HAP-1 (cell line): ENCODE results near the gene PTBP3.
A peak's percentile ranks its signal among the peaks of the same experiment; 100 is the strongest.

Experiments used
- DNase-seq, 2 experiments: peaks; one replicate each; pipeline ENCODE4 v3.0.0-alpha.2; 2016 to 2020; ENCODE audit warnings: low spot score in 2 of 2
- H3K27me3 ChIP-seq: fragments of 250-450 bp; sonication (Bioruptor Pico); 2 replicates; pipeline ENCODE4 v1.5.1; 2020; ENCODE audit warnings: low read depth, mild to moderate bottlenecking, moderate library complexity
- H3K36me3 ChIP-seq: fragments of 250-450 bp; sonication (Bioruptor Pico); replicated peaks from 2 replicates; pipeline ENCODE4 v1.5.1; 2020; ENCODE audit warnings: mild to moderate bottlenecking
- H3K4me1 ChIP-seq: fragments of 250-450 bp; sonication (Bioruptor Pico); 2 replicates; pipeline ENCODE4 v1.5.1; 2020; ENCODE audit warnings: mild to moderate bottlenecking
- H3K4me3 ChIP-seq: fragments of 250-450 bp; sonication (Bioruptor Pico); 2 replicates; pipeline ENCODE4 v1.5.1; 2020; ENCODE audit warnings: mild to moderate bottlenecking, moderate library complexity
- H3K9me3 ChIP-seq: fragments of 250-450 bp; sonication (Bioruptor Pico); 2 replicates; pipeline ENCODE4 v1.5.1; 2020; ENCODE audit warnings: mild to moderate bottlenecking, moderate library complexity
- in situ Hi-C: fragments of 300-500 bp; cut with MboI; formaldehyde crosslinking; loops from 3 replicates; pipeline ENCODE4 v1.14.3; 2020; ENCODE audit warnings: low sequenced_read_pairs, inconsistent platforms, mixed read lengths

Gene PTBP3

GRCh38 chr9:112348257-112349007, 15.0 kb upstream of the PTBP3 start:
- Histone ChIP-seq H3K9me3 (no peaks in the 10 kb centered on the region), H3K27me3 (peaks cover 10% of the 10 kb centered on the region), H3K36me3 (no peaks in the 10 kb centered on the region; the same call in 1 of the 2 replicates), H3K4me3 (peak overlapping the region; percentile 12), H3K4me1 (peaks cover 16% of the 10 kb centered on the region)
- peak; percentile 71 to 88 for DNase-seq
- in situ Hi-C loops = no loop called here

GRCh38 chr9:112341730-112342129, 8.3 kb upstream of the PTBP3 start:
- Histone ChIP-seq H3K9me3 (no peaks in the 10 kb centered on the region), H3K27me3 (no peaks in the 10 kb centered on the region), H3K36me3 (no peaks in the 10 kb centered on the region), H3K4me3 (no peak overlapping the region), H3K4me1 (no peaks in the 10 kb centered on the region)
- in situ Hi-C loops = no loop called here
- DNase-seq = no peak

GRCh38 chr9:112339886-112340285, 6.5 kb upstream of the PTBP3 start:
- no peak for DNase-seq
- no peaks in the 10 kb centered on the region for H3K4me1 ChIP-seq
- in situ Hi-C loops = no loop called here
- H3K36me3 ChIP-seq = no peaks in the 10 kb centered on the region
- H3K9me3 ChIP-seq = no peaks in the 10 kb centered on the region
- H3K4me3 ChIP-seq = no peak overlapping the region
- H3K27me3 ChIP-seq = no peaks in the 10 kb centered on the region

DNA sequence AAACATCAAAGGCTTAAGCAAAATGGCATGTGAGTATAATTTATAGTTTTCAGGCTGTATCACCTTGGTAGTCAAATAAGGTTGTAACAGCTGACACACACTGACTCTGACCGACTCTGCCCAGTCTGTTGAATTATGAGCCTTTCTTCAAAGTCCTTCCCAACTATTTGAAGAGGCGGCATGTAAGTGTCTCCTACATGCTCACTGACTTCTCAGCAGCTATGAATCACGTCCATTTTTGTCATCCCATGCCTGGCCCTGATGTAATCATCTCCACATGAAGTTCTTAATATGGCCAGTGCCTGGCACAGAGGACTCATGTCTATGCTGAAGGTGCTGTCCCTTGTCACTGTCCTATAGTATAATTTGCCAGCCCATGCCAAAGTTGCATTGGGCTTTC, 5.1 kb upstream of the PTBP3 start:
- Histone ChIP-seq H3K4me1 (0 out of 2 replicates have a peak, but pooled peaks cover 3% of the 10 kb centered on the region), H3K4me3 (no peak overlapping the region), H3K36me3 (no peaks in the 10 kb centered on the region), H3K27me3 (no peaks in the 10 kb centered on the region), H3K9me3 (no peaks in the 10 kb centered on the region)
- no peak for DNase-seq
- in situ Hi-C loops = no loop called here

DNA sequence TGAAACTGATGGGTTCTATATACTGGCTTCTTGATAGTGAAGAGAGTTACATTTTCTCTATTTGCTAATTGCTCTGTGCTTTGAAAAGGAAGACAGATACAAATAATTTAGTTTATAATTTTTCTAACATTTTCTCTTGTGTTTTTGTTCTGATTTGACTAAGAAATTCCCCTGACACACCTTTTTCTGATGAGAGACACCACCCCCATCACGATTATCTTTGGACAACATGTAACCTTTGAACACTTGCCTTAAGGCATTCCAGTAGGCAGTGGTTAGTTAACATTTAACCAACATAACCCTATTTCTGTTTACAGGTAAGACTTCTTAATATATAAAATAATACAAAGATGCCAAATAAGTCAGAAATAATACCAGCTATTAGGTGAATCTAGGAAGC, 4.1 kb upstream of the PTBP3 start:
- no peak for DNase-seq
- no peak overlapping the region for H3K4me3 ChIP-seq
- H3K36me3 ChIP-seq = peaks cover 4% of the 10 kb centered on the region; the same call in 1 of the 2 replicates
- no peaks in the 10 kb centered on the region for H3K9me3 ChIP-seq
- 0 out of 2 replicates have a peak, but pooled peaks cover 3% of the 10 kb centered on the region for H3K4me1 ChIP-seq
- in situ Hi-C loops = no loop called here
- H3K27me3 ChIP-seq = no peaks in the 10 kb centered on the region

DNA sequence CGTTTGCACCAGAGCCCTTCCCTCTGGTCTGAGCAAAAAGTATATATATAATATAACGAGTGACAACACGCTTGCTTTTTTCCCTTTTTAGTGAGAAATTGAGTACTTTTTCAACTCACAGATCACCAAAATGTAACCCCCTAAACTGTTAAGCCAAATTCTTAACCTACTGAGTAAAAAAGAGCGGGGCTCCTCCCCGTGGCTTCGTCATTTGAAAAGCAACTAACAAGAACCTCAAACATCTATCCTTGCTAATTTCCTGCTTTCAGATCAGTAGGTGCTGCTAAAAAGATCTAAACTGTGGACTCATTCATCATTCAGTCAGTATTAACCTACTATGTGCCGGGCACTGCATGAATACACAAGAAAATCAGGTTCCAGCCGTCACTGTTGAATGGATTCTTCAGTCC, 1.0 kb upstream of the PTBP3 start:
- Histone ChIP-seq H3K4me1 (peaks cover 15% of the 10 kb centered on the region), H3K9me3 (no peaks in the 10 kb centered on the region), H3K36me3 (peaks cover 4% of the 10 kb centered on the region; the same call in 1 of the 2 replicates), H3K27me3 (no peaks in the 10 kb centered on the region), H3K4me3 (peak overlapping the region; percentile 49)
- no peak for DNase-seq
- in situ Hi-C loops = no loop called here

- Histone ChIP-seq H3K4me3 (peak overlapping the region; percentile 86), H3K36me3 (peaks cover 4% of the 10 kb centered on the region; the same call in 1 of the 2 replicates), H3K4me1 (peaks cover 15% of the 10 kb centered on the region), H3K27me3 (no peaks in the 10 kb centered on the region), H3K9me3 (no peaks in the 10 kb centered on the region)
- in situ Hi-C loops = no loop called here
- peak; percentile 89 to 95 for DNase-seq
Observed at GRCh38 chr9:112333639-112334431, 416 bp upstream of the PTBP3 start.

DNA sequence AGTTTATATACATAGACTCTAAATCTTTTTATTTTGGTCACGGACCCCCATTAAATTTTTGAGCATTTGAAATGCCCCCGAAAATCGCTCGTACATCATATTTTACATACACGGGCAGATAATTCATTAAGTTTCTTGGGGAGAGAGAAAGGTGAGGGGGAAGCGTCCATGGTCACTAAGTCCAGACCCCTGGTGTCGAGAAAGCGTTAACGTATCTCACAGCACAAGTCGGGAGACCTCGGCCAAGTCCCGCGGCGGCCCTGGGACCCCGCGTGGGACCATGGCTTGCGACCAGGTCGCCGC, 794 bp downstream of the PTBP3 start:
- no peaks in the 10 kb centered on the region for H3K9me3 ChIP-seq
- DNase-seq = peak in 1 of 2 experiments; percentile 70
- H3K36me3 ChIP-seq = peaks cover 4% of the 10 kb centered on the region; the same call in 1 of the 2 replicates
- H3K4me1 ChIP-seq = peaks cover 24% of the 10 kb centered on the region
- in situ Hi-C loops = no loop called here
- H3K27me3 ChIP-seq = no peaks in the 10 kb centered on the region
- peak overlapping the region; percentile 86 for H3K4me3 ChIP-seq

- Histone ChIP-seq H3K4me1 (peaks cover 24% of the 10 kb centered on the region), H3K36me3 (peaks cover 4% of the 10 kb centered on the region; the same call in 1 of the 2 replicates), H3K9me3 (no peaks in the 10 kb centered on the region), H3K4me3 (peak overlapping the region; percentile 86), H3K27me3 (no peaks in the 10 kb centered on the region)
- DNase-seq = no peak
- in situ Hi-C loops = no loop called here
Observed at GRCh38 chr9:112332214-112332613, 1.2 kb downstream of the PTBP3 start.

- Histone ChIP-seq H3K4me1 (peaks cover 25% of the 10 kb centered on the region), H3K36me3 (peaks cover 4% of the 10 kb centered on the region; the same call in 1 of the 2 replicates), H3K4me3 (peak overlapping the region; percentile 86), H3K9me3 (no peaks in the 10 kb centered on the region), H3K27me3 (no peaks in the 10 kb centered on the region)
- DNase-seq = peak in 1 of 2 experiments; percentile 30
- in situ Hi-C loops = no loop called here
Observed at GRCh38 chr9:112331674-112331952, 1.8 kb downstream of the PTBP3 start.

GRCh38 chr9:112328545-112328944, 4.9 kb downstream of the PTBP3 start:
- H3K4me3 ChIP-seq = no peak overlapping the region
- H3K36me3 ChIP-seq = peaks cover 4% of the 10 kb centered on the region; the same call in 1 of the 2 replicates
- DNase-seq = no peak
- in situ Hi-C loops = no loop called here
- peaks cover 31% of the 10 kb centered on the region for H3K4me1 ChIP-seq
- no peaks in the 10 kb centered on the region for H3K27me3 ChIP-seq
- no peaks in the 10 kb centered on the region for H3K9me3 ChIP-seq

DNA sequence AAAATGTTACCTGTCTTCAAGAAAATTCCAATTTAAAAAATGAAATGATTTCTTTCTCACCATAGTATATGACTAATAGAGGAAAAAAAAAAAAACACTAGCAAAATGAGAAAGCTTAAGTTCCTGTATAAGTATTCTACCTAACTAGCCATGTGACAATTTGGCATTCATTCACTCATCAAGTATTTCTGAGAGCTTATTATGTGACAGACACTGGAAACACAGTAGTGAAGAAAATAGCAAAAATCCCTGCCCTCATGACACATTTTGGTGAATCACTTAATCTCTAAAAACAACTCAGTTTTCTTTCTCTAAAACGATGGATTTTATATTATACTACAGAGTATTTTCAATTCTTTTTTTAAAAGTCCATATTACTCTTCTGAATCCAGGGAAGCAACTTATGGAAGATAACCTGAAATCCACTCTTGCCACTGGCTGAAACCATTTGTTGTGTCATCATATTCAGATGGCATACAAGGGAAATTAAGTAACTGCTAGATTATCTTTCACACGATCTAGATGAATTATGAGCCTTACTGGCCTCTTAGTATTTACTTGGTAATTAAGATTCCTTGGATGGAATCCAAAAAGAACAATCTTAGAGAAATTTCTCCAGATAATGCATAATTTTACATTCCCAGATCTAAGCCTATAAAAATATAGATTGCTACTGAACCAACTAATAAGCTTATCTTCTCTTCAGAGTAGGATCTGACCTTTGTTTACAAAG, 5.5 kb downstream of the PTBP3 start:
- Histone ChIP-seq H3K4me3 (no peak overlapping the region), H3K4me1 (peaks cover 31% of the 10 kb centered on the region), H3K36me3 (no peaks in the 10 kb centered on the region), H3K9me3 (no peaks in the 10 kb centered on the region), H3K27me3 (no peaks in the 10 kb centered on the region)
- no peak for DNase-seq
- in situ Hi-C loops = no loop called here

- peaks cover 27% of the 10 kb centered on the region for H3K4me1 ChIP-seq
- no peak for DNase-seq
- H3K36me3 ChIP-seq = no peaks in the 10 kb centered on the region
- no peak overlapping the region for H3K4me3 ChIP-seq
- in situ Hi-C loops = no loop called here
- H3K27me3 ChIP-seq = no peaks in the 10 kb centered on the region
- H3K9me3 ChIP-seq = no peaks in the 10 kb centered on the region
Observed at GRCh38 chr9:112326194-112326593, 7.2 kb downstream of the PTBP3 start.

- Histone ChIP-seq H3K27me3 (no peaks in the 10 kb centered on the region), H3K9me3 (no peaks in the 10 kb centered on the region), H3K4me1 (peaks cover 27% of the 10 kb centered on the region), H3K4me3 (no peak overlapping the region), H3K36me3 (no peaks in the 10 kb centered on the region)
- no peak for DNase-seq
- in situ Hi-C loops = no loop called here
Observed at GRCh38 chr9:112325600-112325999, 7.8 kb downstream of the PTBP3 start.
